ENCODE measurements around the gene OR52E4. TPM values are rescaled to one million over a fixed set of nuclear protein-coding genes. Genes with fewer than 3 reads are reported as not detected.

The OR52E4 gene
- total RNA-seq: not detected
- long read RNA-seq: 0 reads

DNA sequence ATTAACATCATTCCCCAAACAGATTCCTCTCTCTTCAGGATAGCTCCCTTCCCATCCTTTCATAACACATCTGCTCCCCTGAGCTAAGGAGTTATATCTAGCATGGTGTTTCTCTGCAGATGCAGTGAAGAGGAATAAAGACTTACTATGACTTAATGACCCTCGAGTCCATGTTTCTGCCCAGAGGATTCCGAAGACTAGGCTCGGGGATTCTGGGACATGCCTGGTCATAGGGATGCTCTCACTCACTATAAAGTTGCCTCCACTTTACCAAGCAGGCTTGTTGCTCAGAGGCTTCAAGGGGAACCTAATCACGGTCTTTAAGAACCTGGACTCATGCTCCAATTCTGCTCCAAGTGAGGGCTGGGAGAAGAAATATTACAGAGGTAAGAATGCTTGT is at the start of gene OR52E4:
TSS of gene OR52E4 (plus strand) at position 301 of the 400 bp plus-strand sequence. CDS start 3,664 bp downstream, outside the sequence.
- DNase-seq (ENCODE audit: low spot score): no peak

DNA sequence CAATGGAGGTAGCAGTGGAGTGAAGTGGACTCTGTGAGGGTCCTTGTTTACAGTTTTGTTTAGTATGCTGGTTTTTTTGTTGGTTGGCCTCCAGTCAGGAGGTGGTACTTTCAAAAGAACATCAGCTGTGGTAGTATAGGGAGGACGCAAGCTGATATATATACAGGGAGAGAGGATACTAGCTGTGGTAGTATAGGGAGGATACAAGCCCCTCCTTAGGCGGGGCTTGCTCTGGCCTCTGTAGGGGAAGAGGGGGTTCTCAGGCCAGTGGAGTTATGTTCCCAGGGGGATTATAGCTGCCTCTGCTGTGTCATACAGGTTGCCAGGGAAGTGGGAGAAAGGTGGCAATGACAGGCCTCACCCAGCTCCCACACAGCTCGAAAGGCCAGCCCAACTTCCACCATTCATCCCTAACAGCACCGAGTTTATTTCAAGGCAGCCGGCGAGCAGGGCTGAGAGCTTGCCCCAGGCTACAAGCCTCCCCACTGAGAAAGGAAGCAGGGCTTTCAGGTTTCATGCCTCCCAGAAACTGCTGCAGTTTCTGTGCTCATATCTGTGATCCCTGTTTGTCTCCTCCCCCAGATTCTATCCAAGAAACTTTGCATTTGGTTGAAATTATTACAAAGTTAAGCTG is 49.1 kb upstream of the OR52E4 start:
- no peak for DNase-seq (ENCODE audit: low spot score)

GRCh38 chr11:5833446-5833845 is 47.0 kb upstream of the OR52E4 start:
- DNase-seq (ENCODE audit: low spot score): no peak

DNA sequence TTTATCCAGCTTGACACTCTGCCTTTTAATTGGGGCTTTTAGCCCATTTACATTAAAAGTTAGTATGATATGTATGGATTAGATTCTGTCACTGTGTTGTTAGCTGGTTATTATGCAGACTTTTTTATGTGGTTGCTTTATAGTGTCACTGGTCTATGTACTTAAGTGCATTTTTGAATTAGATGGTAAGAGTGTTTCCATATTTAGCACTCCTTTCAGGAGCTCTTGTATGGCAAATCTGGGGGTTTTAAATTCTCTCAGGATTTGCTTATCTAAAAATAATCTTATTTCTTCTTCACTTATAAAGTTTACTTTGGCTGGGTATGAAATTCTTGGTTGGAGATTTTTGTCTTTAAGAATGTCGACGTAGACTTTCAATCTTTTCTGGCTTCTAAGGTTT is 42.7 kb upstream of the OR52E4 start:
- DNase-seq (ENCODE audit: low spot score): no peak

GRCh38 chr11:5841797-5842196 is 38.6 kb upstream of the OR52E4 start, which contains the start of gene OR52E6:
OR52E6 (minus strand) TSS chr11:5841897; CDS start chr11:5841897, 0 bp downstream.
- DNase-seq (ENCODE audit: low spot score): no peak

GRCh38 chr11:5846701-5847100 is 33.7 kb upstream of the OR52E4 start:
- DNase-seq (ENCODE audit: low spot score): no peak

- no peak for DNase-seq (ENCODE audit: low spot score)
Measured at GRCh38 chr11:5847711-5848110, 32.7 kb upstream of the OR52E4 start.

GRCh38 chr11:5851002-5851401 is 29.4 kb upstream of the OR52E4 start:
- DNase-seq (ENCODE audit: low spot score): no peak

GRCh38 chr11:5857590-5857989 is 22.8 kb upstream of the OR52E4 start, which contains the start of gene OR52E8:
OR52E8 (minus strand) TSS chr11:5857690; CDS start chr11:5857690, 0 bp downstream.
- no peak for DNase-seq (ENCODE audit: low spot score)

DNA sequence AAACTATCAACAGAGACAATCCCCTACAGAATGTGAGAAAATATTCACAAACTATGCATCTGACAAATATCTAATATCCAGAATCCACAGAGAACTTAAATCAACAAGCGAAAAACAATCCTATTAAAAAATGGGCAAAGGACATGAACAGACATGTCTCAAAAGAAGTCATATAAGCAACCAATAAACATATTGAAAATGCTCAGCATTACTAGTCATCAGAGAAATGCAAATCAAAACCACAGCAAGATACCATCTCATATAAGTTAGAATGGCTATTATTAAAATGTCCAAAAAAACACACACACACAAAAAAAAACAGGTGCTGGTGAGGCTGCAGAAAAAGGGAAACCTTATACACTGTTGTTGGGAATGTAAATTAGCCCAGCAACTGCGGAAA is 14.6 kb upstream of the OR52E4 start:
- DNase-seq (ENCODE audit: low spot score): no peak

GRCh38 chr11:5878564-5878963 is 1.9 kb upstream of the OR52E4 start:
- DNase-seq (ENCODE audit: low spot score): no peak

DNA sequence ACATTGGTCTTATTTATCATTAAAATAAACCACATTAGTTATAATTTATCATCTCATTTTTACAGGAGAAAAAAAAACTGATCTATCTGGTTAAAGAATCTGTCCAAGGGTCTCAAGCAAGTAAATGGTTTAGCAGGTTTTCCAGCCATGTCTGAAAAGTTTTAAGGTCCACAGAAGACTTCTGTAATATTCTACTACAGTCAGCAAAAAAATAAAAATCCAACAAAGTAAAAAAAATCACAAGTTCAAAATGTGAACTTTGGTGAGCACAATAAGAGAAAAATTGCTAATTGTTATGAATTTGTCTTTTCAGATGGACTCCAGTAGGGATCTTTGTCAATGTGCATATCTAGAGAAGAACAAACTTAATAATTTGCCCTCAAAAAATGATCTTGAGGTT is 1.3 kb downstream of the OR52E4 start:
- no peak for DNase-seq (ENCODE audit: low spot score)

DNA sequence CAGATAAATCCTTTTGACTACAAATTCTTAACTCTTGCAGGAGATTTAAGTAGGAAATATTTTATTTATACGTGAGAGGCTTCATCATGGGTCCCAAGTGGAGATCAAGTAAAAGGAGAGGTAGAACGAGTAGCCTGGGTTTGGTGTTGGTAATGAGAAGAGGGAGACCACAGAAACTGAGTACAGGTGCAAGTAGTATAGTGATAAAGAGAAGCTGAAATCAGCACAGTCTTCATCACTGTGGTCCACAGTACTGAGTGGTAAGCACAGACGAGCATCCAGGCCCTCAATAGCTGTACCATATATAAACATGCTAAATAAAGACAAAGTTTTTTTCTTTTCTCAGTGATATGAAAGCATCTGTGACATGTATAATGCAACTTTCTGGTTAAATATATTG is 6.7 kb downstream of the OR52E4 start:
- no peak for DNase-seq (ENCODE audit: low spot score)

DNA sequence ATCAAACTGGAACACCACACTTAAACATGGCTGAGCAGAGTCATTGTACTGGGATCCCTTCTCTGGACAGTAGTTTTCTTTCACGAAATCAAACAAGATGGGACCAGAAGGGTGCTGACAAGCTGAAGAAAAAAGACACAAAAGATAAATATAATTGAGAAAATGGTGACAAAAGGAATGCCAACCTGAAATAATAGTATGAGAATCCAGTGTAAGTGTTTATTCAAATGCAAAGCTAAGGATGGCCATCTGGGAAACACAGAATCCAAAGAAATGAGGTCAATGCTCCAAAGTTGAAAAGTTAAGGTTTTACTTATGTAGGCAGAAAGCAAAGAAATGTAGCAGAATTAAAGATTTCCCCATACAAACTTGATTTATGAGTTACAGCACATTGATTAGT is 7.2 kb downstream of the OR52E4 start:
- no peak for DNase-seq (ENCODE audit: low spot score)

- DNase-seq (ENCODE audit: low spot score): no peak
Measured at GRCh38 chr11:5891216-5891800, 10.9 kb downstream of the OR52E4 start.

DNA sequence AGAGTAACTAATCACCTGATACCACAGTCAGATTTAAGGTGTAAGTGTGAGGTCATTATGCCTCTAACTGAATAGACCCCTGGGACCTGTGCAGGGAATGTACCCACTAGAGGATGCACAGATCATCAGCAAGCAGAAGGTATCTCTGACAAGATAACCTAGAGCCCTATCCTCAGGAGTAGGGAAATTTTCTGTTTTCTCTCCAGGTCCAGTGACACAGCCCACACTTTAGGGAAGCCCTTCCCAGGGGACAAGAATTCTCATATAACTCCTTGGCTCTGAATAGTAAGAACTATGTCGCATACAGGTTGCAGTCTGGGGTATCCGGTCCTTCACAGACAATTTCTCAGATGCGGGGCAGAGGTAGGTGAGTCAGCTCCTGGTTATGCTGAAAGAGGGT is 12.5 kb downstream of the OR52E4 start, which contains the start of gene OR52E5:
TSS of gene OR52E5 (plus strand) at position 301 of the 400 bp plus-strand sequence. CDS start 7,569 bp downstream, outside the sequence.
- no peak for DNase-seq (ENCODE audit: low spot score)

DNA sequence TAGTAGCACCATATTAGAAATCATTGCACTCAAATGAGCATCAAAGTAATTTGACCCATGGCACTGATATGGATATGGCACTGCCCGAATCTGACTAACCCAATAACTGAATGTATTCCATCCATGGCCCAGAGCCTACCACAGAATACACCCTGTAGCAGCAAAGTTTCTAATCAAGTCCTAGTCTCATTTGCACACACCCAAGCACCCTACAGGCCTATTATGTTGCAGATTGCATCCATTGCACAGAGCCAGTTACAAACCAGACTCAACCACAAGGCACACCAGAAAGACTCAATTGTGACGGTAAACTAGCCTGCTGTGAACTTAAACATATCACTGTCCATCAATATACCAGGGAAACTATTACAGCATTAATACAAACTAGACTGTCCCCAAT is 19.1 kb downstream of the OR52E4 start:
- no peak for DNase-seq (ENCODE audit: low spot score)

DNA sequence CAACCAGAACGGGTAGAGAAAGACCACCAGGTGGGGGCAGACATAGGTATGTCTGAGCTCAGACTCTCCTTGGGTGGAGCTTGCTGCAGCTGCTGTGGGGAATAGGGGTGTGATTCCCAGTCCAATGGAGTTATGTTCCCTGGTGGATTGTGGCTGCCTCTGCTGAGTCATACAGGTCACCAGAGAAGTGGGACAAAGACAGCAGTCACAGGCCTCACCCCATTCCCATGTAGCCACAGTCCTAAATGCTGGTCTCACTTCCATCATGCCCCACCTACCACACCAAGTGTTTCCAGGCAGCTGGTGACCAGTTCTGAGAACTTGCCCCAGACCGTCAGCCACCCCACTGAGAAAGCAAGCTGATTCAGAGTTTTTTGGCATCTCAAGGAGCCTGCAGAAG is 30.1 kb downstream of the OR52E4 start:
- no peak for DNase-seq (ENCODE audit: low spot score)

DNA sequence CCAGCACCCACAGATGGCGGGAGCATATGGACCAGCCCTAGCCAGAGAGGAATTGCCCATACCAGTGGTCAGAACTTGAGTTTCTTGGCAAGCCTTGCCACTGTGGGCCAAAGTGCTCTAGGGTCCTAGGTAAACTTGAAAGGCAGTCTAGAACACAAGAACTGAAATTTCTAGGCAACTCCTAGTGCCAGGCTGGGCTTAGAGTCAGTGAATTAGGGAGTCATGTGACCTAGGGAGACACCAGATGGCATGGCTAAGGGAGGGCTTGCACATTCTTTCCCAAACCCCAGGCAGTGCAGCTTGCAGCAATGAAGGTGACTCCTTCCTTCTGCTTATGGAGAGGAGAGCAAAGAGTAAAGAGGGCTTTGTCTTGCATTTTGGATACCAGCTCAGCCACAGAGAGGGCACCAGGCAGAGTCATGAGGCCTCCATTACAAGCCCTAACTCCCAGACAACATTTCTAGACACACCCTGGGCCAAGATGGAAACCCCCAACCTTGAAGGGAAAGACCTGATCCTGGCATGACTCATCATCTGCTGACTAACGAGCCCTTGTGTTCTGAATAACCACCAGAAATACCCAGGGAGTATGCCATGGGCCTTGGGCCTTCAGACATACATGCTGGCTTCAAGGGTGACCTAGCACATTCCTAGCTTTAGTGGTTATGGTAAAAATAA is 42.5 kb downstream of the OR52E4 start:
- no peak for DNase-seq (ENCODE audit: low spot score)

DNA sequence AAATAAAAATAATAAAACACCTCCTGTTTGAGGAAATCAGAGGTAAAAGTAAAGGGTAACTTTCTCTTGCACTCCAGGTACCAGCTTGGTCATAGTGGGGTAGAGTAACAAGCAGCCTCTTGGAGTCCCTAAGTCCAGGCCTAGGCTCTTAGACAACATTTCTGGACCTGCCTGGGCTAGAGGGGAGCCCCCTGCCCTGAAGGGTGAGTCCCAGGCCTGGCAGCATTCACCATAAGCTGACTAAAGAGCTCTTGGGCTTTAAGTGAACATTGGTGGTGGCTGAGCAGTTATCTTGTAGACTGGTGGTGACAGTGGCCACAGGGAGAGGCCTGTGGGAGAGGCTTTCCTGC is 43.0 kb downstream of the OR52E4 start:
- no peak for DNase-seq (ENCODE audit: low spot score)

GRCh38 chr11:5923794-5924193 is 43.4 kb downstream of the OR52E4 start:
- DNase-seq (ENCODE audit: low spot score): no peak

DNA sequence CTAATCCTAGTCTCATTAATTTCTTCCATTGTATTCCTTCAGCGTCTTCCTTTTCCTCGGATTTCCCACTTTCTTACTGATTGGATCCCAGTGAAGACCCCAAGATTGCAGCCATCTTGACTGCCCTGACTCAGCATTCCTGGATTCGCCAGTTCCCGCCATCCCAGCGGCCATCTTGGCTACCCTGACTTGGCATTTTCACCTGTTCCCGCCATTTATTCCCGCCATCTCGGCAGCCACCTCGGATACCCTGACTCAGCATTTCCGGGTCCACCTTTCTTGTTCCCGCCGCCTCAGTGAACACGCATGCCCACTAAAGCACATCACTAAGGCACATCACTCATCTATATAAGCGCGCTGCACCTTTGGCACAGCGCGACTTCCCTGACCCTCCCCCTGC is 47.8 kb downstream of the OR52E4 start:
- no peak for DNase-seq (ENCODE audit: low spot score)

GRCh38 chr11:5928811-5929210 is 48.4 kb downstream of the OR52E4 start:
- DNase-seq (ENCODE audit: low spot score): no peak
